GM19328 (cell line): ENCODE results near the gene PIGQ.

ENCODE experiments used
- ATAC-seq: cut with Tn5 transposase; IDR thresholded peaks from one replicate; pipeline ENCODE4 v1.9.1; 2021; ENCODE audit warnings: mild to moderate bottlenecking, moderate library complexity; ENCODE audit not compliant: unreplicated experiment

The PIGQ gene

DNA sequence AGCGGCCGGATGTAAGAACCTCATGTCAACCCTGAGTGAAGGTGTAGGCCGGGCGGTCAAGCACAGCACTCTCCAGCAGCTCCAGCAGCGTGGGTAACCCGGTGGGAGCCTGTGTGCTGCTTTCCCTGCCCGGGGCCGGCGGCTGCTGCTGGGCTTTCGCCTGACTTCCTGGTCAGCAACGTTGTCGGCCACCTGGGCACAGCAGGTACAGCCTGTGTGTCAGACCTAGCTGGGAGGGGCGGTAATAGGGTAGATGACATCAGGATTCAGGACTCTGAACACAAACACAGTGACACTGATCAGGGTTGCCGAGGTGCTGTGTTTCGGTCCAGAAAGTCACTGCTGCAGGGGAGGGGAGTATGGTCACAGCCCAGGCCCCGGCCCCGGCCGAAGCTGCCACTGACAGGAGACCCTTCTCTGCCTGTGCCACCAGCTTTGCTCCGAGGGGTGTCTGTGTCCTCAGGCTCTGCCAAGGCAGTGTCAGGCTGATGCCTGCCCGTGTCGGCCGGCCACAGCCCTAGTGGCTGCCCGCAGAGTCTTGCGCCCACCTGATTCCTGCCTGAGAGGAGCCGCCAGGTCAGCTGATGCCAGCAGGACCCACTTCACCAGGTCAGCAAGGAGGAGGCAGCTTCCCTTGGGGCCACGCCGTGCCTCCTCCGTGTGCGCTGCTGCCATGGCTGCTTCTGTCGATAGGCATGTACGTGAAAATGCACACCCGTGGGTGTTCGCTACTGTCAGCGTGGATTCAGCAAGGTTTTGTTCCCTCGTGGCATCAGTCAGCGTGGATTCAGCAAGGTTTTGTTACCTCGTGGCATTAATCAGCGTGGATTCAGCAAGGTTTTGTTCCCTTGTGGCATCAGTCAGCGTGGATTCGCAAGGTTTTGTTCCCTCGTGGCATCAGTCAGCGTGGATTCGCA is 29.3 kb downstream of the PIGQ start:
- no peak for ATAC-seq

DNA sequence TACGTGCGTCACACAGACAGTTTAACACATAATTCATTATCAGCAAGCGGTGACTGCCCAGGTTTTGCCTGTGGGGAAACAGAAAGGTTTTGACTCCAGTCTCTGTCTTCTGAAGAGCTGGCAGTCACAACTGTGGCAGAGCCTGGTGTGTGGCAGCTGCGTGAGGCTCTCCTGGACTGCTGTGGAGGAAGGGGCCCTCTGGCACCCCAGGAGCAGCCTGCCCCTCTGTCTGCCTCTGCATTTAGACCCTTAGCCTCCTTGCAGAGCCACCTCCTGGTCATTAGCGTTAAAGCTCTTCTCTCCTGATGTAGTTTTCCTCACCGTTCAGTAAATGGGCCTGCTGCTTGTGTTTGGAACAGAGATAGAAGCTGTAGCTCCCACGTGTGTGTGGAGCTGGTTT is 31.0 kb downstream of the PIGQ start:
- ATAC-seq, result no peak

DNA sequence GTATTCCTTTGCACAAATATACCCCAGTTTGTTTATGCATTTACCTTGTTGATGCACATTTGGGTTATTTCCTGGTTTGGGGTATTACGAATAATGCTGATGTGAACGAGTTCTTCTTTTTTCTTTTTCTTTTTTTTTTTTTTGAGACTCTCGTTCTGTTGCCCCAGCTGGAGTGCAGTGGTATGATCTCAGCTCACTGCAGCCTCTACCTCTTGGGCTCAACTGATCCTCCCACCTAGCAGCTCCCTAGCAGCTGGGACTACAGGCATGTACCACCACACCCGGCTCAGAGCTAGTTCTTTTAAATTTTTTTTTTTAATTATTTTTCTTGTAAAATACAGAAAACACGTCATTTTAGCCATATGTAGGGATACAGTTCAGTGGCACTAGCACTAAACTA is 34.2 kb downstream of the PIGQ start:
- no peak for ATAC-seq

DNA sequence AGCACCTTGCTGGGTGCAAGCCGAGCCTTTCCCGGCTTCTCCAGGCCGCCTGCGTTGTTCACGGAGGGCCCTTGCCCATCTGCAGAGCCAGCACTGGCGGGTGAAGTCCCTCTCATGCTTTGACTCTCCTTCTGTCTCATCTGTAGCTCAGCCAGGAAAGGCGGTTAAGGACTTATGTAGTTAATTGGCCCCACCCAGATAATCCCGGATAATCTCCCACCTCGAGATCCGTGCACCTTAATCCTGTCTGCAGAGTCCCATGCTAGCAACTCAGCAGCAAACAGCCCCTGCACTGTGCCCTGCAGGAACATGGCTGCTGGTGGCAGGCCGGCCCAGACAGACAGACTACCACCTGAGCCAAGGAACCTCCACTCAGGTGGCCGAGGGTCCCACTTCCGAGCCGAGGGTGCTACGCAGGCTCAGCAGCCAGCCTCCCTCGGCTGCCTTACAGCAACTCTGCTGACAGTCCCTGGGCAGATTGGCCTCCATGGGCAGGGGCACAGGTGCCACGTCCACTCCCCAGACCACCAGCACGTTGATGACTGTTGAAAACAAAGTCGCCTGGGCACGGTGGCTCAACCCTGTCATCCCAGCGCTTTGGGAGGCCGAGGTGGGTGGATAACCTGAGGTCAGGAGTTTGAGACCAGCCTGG is 37.0 kb downstream of the PIGQ start:
- no peak for ATAC-seq

DNA sequence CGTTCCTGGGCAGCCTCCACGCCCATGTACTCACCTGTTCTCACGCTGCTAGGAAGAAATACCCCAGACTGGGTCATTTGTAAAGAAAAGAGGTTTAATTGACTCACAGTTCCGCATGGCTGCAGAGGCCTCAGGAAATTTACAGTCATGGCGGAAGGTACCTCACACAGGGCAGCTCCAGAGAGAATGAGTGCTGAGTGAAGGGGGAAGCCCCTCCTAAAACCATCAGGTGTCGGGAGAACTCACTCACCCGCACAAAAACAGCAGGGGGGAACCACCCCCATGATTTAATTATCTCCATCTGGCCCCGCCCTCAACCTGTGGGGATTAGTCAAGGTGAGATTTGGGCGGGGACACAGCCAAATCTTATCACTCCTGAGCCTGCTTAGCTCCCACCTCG is 38.3 kb downstream of the PIGQ start:
- no peak for ATAC-seq

DNA sequence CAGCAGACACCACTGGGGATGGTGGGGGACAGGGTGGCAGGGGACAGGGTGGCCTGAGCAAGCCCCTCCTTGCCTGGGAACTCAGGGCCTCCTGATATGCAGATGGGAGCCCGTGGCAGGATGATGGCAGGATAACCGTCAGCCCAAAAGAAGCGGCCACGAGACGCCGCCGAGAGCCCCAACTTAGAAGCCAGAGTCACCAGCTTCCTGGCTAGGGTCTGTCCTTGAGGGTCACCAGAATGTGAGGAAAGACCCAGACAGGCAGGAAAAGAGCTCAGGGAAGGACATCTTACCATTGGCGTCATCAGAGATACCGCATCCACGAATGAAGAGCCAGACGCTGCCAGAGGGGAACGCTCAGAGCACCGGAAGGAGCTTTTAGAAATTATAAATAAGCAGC is 39.5 kb downstream of the PIGQ start:
- ATAC-seq, result no peak

DNA sequence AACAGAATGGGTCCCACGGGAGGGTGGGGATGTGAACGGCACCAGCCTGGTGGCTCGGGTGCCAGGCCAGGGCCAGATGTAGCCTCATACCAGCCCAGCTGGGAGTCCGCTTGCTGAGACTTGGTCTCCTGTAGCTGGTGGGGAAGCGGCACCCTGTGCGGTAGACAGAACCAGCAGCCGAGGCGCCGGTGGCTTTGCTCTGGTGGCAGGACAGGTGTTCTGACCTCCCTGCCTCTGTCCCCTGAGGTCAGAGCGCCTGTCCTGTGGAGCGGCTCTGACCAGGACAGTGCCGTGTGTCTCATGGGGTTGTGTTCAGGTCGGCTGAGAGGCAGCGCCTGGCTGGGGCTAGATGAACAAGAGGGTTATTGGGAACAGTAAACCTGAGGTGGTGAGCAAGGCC is 40.2 kb downstream of the PIGQ start:
- no peak for ATAC-seq

DNA sequence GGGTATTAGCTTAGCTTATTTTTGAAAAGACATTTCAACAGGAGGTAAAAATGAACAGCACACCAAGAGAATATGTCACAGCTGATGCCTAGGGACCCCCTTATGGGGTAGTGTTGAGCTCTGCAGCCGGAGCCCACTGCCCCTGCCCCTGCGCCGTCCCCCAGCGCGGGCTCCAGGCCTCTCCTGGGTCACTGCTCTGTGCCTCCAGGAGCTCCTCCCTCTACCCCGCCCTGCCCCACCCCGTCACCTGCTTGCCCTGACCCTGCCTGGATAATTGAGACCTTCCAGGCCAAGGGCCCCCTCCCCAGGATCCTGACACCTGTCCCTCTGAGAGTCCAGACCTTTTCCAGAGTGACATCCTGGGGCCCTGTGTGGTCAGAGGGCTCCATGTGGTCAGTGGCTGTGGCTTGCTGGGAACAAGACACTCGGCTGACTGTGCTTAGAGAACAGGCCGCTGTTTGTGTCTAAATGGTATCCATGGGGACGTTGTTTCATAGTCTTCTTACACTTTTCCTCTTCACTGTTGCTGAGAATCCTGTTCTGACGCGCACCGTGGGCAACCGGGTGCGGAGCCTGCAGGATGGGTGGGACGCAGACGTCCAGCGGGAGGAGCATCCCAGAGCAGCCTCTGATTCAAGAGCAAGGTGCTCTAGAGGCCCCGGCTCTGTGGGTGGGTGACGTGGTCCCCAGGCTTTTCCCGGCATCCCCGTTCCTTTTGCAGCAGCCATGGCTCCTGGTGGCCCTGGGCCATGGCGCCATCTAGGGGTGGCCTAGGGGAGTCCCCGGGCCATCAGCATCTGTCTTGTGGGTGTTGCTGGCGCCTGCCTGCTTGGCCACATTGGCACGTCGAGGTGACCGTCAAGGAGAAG is 41.0 kb downstream of the PIGQ start:
- no peak for ATAC-seq

DNA sequence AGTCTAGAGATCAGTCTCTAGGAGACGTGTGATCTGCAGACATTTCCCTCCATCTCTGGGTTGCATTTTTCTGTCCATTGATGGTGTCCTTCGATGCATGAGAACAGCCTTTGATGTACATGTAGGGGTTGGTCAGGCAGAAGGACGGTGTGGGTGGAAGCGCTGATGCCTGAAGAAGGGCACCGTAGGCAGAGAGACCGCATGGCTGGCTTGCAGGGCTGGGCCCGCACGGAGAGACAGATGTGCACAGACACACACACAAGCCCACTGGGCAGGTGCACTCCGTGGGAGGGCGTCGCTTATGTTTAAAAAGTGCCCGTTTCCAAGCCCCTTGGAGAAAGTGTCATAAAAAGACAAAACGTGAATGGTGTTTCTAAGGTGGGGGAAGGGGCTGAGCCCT is 45.4 kb downstream of the PIGQ start:
- no peak for ATAC-seq

DNA sequence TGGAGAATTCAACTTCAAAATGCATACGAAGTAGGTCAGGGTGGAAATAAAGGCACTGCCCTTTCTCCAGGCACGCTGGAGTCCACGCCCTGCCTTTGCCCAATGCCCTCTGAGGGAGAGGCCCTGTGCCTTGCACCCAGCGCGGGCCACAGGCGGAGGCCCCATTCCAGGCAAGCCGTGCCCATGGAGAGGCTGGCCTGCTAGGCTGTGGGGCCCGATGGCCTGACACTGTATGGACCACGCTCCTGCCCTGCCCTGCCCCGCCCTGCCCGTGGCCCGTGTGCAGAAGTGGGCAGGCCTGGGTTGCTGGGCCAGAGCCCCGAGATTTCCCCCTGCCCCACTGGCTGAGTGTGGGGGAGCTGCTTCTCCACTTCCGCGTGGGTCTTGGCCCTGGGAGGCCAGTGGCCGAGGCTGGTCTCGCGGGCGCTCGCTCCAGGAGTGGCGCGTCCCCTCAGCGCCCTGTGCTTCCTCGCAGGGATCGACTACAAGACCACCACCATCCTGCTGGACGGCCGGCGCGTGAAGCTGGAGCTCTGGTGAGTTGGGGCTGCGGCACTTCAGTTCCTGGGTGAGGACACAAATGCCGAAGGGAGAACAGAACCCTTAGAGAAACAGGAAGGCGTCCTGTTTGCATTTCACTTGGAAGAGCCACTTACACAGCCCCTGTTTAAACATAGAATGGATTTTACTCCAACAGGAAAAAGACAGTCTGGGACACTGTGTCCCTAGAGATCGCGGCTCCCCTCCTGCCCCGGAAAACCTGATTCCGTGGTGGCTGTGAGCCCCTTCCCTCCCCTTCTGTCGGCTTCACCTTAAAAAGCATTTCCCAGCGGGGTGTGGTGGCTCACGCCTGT is 47.2 kb downstream of the PIGQ start:
- no peak for ATAC-seq

DNA sequence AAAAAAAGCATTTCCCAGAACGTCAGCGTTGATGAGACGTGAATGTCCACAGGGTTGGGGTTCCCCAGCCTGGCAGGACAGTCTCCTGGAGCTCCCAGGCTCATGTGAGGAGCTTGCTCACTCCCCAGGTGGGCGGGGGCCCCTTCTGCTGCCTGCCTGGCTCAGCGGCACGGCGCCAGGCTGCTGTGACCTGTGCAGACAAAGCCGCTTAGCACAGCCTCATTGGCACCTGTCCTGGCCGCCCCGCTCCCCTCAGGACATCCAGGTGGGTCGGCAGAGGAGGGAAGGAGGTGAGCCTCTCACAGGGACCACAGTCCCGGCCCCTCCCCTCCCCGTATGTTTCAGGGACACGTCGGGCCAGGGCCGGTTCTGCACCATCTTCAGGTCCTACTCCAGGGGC is 48.1 kb downstream of the PIGQ start:
- ATAC-seq, result no peak

DNA sequence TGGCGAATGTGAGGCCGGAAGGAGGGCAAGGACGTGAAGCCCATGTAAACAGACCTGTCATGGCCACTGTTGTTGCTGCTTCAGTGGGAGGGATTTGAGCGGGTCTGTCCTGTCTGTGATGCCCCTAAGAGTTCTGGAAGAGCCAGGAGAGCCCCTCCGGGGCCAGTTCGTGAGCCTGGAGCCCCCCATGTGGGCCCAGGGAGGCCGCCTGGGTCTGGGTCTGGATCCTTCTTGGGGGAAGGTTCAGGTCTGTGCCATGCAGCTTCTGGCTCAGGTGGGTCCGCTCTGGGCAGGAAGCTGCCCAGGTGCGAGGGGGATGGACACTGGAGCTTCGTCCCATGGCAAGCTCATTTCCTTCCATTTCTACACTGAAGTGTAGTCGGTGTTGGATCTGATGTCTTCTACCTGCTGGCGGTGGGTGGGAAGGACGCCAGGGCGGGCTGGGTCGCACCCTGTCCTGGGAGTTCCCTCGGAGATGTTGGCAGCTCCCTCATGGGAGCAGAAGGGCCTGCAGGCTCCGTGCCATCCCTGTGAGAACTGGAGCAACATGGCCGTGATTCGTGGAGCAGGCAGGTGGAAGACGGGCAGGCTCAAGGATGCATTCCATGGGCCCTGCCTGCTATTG is 49.8 kb downstream of the PIGQ start:
- ATAC-seq, result no peak

DNA sequence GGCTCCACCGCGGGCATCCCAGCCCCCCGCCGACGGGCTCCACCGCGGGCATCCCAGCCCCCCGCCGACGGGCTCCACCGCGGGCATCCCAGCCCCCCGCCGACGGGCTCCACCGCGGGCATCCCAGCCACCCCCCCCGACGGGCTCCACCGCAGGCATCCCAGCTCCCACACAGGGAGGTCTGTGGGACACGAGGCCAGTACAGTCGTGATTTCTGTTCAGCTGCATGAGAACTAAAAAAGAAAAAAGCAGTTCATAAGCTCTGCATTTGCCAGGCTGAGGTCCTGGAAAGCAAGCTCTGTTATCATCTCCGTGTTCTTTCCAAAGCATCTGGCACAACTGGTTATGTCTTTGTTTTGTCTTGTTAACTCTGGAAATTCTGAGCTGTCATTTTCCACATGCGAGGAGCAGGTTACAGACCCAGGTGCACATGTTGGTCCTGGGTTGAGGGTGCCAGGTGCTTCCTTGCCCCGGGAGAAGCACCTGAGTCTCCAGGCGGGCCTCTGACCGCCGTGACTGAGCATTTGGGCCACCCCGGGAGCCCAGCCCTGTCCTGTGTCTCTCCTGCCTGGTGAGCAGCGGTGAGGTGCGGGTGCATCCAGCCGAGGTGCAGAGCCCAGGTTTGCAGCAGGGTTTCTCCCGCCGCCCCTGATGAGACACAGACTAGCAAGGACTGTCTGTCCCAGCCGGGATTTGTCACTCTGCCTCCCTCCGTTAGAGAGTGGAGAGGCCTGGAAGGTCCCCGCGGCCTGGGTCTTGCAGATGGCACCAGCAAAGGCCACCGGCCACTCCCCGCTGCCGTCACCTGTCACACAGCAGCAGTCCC is 51.1 kb downstream of the PIGQ start:
- ATAC-seq, result no peak

DNA sequence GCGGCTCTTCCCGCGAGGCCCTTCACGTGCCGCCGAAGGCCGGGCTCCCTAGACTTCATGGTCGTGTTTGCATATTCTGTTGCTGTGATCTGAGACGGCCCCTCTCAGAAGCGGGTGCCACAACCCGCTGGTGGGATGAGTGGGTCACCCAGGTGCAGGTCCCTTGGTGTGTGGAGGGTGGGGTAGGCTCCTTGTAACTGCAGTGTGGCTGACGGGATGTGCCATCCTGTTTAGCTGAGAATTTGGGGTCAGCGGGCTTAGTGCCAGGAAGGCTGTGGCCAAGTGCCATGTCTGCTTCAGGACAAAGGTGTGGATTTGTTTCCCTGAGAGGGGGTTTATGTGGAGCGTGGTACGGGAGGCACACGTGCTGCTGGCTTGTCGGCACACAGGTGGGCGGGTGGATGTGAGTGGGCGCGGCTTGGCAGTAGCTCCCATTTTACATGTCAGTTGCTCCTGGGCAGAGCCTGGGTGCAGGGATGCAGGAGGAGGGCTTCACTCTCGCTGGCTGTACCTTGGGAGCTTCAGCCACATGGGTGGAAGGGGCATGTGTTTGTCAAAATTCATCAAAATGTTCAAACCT is 51.8 kb downstream of the PIGQ start:
- no peak for ATAC-seq

DNA sequence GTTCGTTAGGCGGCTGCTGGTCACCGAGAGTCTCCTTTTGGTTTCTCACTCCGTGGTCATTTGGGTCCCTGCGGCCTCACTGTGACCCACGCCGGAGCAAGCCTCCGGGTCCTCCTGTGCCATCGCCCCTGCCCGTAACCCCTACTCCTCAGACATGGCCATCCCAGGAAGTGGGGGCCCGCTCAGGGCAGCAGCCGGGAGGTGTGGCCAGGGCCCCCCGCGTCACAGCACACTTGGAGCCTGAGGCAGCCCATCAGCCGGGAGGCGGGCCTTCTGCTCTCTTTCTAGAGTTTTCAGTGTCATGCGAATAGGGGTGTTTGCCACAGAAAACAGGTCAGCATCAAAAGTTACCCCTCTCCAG is 53.1 kb downstream of the PIGQ start:
- ATAC-seq, result no peak

DNA sequence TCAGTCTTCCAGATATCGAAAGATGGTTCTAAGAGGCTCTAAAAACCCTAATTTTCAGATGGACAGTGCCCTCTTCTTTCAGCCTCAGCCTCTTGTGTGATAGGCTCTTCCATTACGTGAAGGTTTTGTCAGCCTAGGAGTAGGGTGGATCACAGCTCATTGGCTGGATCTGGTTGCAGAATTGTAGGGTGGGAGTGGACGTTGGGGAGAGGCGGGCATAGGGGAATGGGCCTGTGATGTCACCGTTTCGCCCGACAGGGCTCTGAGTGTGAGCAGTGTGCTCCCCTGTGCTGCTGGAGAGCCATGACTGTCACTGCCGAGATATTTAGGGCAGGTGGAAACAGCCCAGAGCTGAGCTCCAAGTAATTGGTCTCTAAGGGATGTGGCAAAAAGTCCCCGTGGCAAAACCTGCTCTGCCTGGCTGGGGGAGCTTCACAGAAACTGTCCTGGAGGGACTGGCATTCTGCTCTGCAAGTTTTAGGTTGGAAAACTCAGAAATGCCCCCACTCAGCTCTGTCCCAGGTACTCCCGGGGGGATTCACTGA is 54.8 kb downstream of the PIGQ start:
- no peak for ATAC-seq

DNA sequence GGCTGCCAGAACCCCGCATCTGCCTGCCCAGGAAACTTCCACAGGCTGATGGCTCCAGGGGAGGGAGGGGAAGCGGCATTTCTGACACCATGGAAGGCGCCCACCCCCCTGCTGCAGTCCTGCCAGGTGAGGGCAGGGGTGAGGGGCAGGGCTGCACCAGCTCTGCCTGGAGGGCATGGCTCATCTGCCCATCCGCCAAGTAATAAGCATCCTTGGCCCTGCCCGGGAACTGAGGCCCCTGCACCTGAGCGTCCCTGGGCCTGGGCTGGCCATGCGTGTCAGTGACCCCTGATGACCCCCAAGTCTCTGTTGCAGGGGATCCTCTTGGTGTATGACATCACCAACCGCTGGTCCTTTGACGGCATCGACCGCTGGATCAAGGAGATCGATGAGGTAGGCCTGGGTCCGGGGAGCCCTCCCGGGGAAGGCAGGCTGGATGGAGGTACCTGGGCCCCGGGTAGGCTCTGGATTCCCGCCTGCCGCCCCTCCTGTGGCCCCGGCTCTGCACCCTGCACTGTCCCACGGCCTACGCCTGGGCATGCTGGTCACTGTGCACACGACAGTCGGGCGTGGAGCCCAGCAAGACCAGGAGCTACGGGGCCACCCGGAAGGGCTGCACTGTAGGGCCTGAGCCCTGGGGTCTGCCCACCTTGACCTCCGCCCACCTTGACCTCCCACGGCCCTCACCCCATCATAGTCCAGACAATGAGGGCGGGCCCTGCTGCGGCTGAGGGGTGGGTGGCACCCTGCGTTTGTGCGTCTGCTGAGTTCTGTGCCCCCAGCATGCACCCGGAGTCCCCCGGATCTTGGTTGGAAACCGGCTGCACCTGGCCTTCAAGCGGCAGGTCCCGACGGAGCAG is 55.6 kb downstream of the PIGQ start:
- ATAC-seq, result no peak
